WTC11 (cell line): ENCODE results near the gene FIZ1. TPM values are rescaled to one million over a fixed set of nuclear protein-coding genes. Genes with fewer than 3 reads are reported as not detected.

ENCODE experiments used
- ATAC-seq: fragments of 200-7000 bp; cut with Tn5 transposase; 2 replicates; pipeline ENCODE4 v1.10.0; 2021; ENCODE audit warnings: mild to moderate bottlenecking, moderate library complexity
- CTCF ChIA-PET: fragments of 300-600 bp; sonication (Branson Sonifier 250); formaldehyde crosslinking; loops from one replicate; lab custom pipeline; 2021; ENCODE audit warnings: antibody characterized with exemption; lab: Charles Lee
- POLR2A ChIA-PET: fragments of 350-600 bp; sonication (Branson Sonifier 250); formaldehyde crosslinking; loops from one replicate; lab custom pipeline; 2021; ENCODE audit warnings: antibody characterized with exemption; lab: Charles Lee
- DNase-seq: peaks from one replicate; pipeline ENCODE4 v3.0.0; 2021; ENCODE audit warnings: low spot score
- H3K27ac Mint-ChIP-seq: 2 replicates; pipeline ENCODE4 v1.8.0; 2021; ENCODE audit warnings: mixed read lengths
- H3K27me3 Mint-ChIP-seq: 2 replicates; pipeline ENCODE4 v1.8.0; 2021; ENCODE audit warnings: low read depth, mild to moderate bottlenecking, moderate library complexity, mixed read lengths
- H3K36me3 Mint-ChIP-seq: 2 replicates; pipeline ENCODE4 v1.8.0; 2021; ENCODE audit warnings: mixed read lengths
- H3K4me1 Mint-ChIP-seq: 2 replicates; pipeline ENCODE4 v1.8.0; 2022; ENCODE audit warnings: mixed read lengths
- H3K4me3 Mint-ChIP-seq: 2 replicates; pipeline ENCODE4 v1.8.0; 2021; ENCODE audit warnings: mild to moderate bottlenecking, moderate library complexity, mixed read lengths
- H3K9me3 Mint-ChIP-seq: 2 replicates; pipeline ENCODE4 v1.8.0; 2021; ENCODE audit warnings: mixed read lengths
- ARID4B ChIP-seq: sonication (generic); formaldehyde crosslinking; IDR thresholded peaks from 2 replicates; pipeline ENCODE4 v1.8.0; 2023; ENCODE audit warnings: missing genetic modification reagents, mild to moderate bottlenecking, borderline replicate concordance
- CREB1 ChIP-seq: sonication (generic); formaldehyde crosslinking; IDR thresholded peaks from 2 replicates; pipeline ENCODE4 v1.8.0; 2023; ENCODE audit warnings: mild to moderate bottlenecking, missing genetic modification reagents
- ESRRA ChIP-seq: sonication (generic); formaldehyde crosslinking; IDR thresholded peaks from 2 replicates; pipeline ENCODE4 v1.8.1; 2022; ENCODE audit warnings: mild to moderate bottlenecking, missing genetic modification reagents, borderline replicate concordance
- IRF1 ChIP-seq: sonication (generic); formaldehyde crosslinking; IDR thresholded peaks from 2 replicates; pipeline ENCODE4 v1.8.0; 2023; ENCODE audit warnings: missing genetic modification reagents
- MLX ChIP-seq: sonication (generic); formaldehyde crosslinking; IDR thresholded peaks from 2 replicates; pipeline ENCODE4 v1.8.1; 2023; ENCODE audit warnings: mild to moderate bottlenecking, missing genetic modification reagents, moderate library complexity
- MXD4 ChIP-seq: fragments of 250-450 bp; sonication (Bioruptor Pico); IDR thresholded peaks from 2 replicates; pipeline ENCODE4 v1.8.0; 2021; ENCODE audit warnings: mild to moderate bottlenecking, moderate library complexity, borderline replicate concordance
- NR2C2 ChIP-seq: sonication (generic); formaldehyde crosslinking; IDR thresholded peaks from 2 replicates; pipeline ENCODE4 v1.8.0; 2022; ENCODE audit warnings: mild to moderate bottlenecking, missing genetic modification reagents
- SP1 ChIP-seq: sonication (generic); formaldehyde crosslinking; conservative IDR thresholded peaks from 2 replicates; pipeline ENCODE4 v1.8.1; 2022; ENCODE audit warnings: missing genetic modification reagents
- TEAD1 ChIP-seq: sonication (generic); formaldehyde crosslinking; IDR thresholded peaks from 2 replicates; pipeline ENCODE4 v1.8.0; 2022; ENCODE audit warnings: mild to moderate bottlenecking, missing genetic modification reagents
- TEAD4 ChIP-seq: sonication (generic); formaldehyde crosslinking; IDR thresholded peaks from 2 replicates; pipeline ENCODE4 v1.8.0; 2022; ENCODE audit warnings: mild to moderate bottlenecking, missing genetic modification reagents
- ZMAT4 ChIP-seq: fragments of 250-450 bp; sonication (Bioruptor Pico); IDR thresholded peaks from 2 replicates; pipeline ENCODE4 v1.9.0; 2021; ENCODE audit warnings: mild to moderate bottlenecking
- ZNF232 ChIP-seq: sonication (generic); formaldehyde crosslinking; IDR thresholded peaks from 2 replicates; pipeline ENCODE4 v1.8.0; 2022; ENCODE audit warnings: mild to moderate bottlenecking, missing genetic modification reagents
- ZNF671 ChIP-seq: fragments of 250-450 bp; sonication (Bioruptor Pico); IDR thresholded peaks from 2 replicates; pipeline ENCODE4 v1.8.0; 2021; ENCODE audit warnings: mild to moderate bottlenecking
- total RNA-seq: library from RNA; stranded (reverse); gene quantifications from 3 replicates; pipeline ENCODE4 v1.2.3, GENCODE V29; 2021
- TF ChIP-seq, protein P1 (sequence below): fragments of 250-450 bp; sonication (Bioruptor Pico); conservative IDR thresholded peaks from 2 replicates; pipeline ENCODE4 v1.9.0; 2021; ENCODE audit warnings: mild to moderate bottlenecking
- TF ChIP-seq, protein P2 (sequence below): fragments of 250-450 bp; sonication (Bioruptor Pico); IDR thresholded peaks from 2 replicates; pipeline ENCODE4 v1.8.0; 2021; ENCODE audit warnings: mild to moderate bottlenecking
- TF ChIP-seq, protein P3 (sequence below): sonication (generic); formaldehyde crosslinking; IDR thresholded peaks from 2 replicates; pipeline ENCODE4 v1.8.0; 2022; ENCODE audit warnings: mild to moderate bottlenecking, missing genetic modification reagents
- TF ChIP-seq, protein P4 (sequence below): fragments of 250-450 bp; sonication (Bioruptor Pico); IDR thresholded peaks from 2 replicates; pipeline ENCODE4 v1.9.0; 2021; ENCODE audit warnings: moderate library complexity, mild to moderate bottlenecking, inconsistent platforms, borderline replicate concordance

Gene FIZ1
- total RNA-seq, 1 experiment from 2014 or later = 20.1 TPM

GRCh38 chr19:55625004-55625326 is 25.6 kb upstream of the FIZ1 start:
- 0 out of 2 replicates have a peak, but pooled peaks cover 3% of the 10 kb centered on the region for H3K9me3 Mint-ChIP-seq
- ChIA-PET POLR2A (interaction anchor here (0.7 to 2.6 kb wide), 8 partner anchors 8 to 148 kb away, joined by 3 to 12 read pairs (median 5); partner anchors contain the start of genes FIZ1 and ZNF628), CTCF (interaction anchor here (0.6 to 2.7 kb wide), 18 partner anchors 8 to 783 kb away, joined by 3 to 34 read pairs (median 5); partner anchors contain the start of genes FIZ1, ZNF580 and ZNF865)
- H3K27ac Mint-ChIP-seq = peak overlapping the region; percentile 90
- ATAC-seq = no peak
- H3K27me3 Mint-ChIP-seq = peaks cover 17% of the 10 kb centered on the region
- peak overlapping the region; percentile 76 for H3K4me3 Mint-ChIP-seq
- TF ChIP-seq ZMAT4 (CRISPR knock-in tag) (no peak), ESRRA (CRISPR knock-in tag) (no peak), TEAD4 (CRISPR knock-in tag) (no peak), IRF1 (CRISPR knock-in tag) (no peak), NR2C2 (no peak), TEAD1 (CRISPR knock-in tag) (no peak)
- TF ChIP-seq, protein P1, sequence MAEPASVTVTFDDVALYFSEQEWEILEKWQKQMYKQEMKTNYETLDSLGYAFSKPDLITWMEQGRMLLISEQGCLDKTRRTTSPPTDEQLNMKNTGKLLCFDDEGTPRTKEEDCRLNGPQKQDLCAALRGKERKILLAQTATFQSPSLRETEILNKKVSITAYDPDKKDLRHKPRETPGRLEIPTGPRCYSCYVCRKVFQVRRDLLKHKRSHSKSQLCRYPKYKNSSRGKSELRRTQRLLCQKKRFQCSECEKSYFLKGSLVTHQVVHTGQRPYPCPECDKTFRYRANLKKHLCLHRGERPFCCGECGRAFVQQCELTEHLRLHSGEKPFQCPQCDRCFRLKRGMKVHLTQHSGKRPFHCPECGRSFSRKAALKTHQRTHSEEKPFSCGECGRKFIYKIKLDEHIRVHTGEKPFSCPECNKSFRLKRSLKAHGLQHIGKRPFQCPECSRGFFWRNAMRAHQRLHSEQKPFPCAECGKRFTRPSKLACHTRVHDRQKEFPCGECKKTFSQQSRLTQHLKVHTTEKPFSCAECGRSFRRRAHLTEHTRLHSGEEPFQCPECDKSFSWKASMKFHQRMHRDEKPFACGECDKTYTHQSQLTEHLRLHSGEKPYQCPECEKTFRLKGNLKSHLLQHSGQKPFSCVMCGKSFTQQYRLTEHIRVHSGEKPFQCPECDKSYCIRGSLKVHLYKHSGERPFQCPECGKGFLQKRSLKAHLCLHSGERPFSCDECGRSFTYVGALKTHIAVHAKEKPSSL (CRISPR knock-in tag) = no peak
- TF ChIP-seq, protein P2, sequence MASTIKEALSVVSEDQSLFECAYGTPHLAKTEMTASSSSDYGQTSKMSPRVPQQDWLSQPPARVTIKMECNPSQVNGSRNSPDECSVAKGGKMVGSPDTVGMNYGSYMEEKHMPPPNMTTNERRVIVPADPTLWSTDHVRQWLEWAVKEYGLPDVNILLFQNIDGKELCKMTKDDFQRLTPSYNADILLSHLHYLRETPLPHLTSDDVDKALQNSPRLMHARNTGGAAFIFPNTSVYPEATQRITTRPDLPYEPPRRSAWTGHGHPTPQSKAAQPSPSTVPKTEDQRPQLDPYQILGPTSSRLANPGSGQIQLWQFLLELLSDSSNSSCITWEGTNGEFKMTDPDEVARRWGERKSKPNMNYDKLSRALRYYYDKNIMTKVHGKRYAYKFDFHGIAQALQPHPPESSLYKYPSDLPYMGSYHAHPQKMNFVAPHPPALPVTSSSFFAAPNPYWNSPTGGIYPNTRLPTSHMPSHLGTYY (CRISPR knock-in tag) = no peak
- TF ChIP-seq, protein P3, sequence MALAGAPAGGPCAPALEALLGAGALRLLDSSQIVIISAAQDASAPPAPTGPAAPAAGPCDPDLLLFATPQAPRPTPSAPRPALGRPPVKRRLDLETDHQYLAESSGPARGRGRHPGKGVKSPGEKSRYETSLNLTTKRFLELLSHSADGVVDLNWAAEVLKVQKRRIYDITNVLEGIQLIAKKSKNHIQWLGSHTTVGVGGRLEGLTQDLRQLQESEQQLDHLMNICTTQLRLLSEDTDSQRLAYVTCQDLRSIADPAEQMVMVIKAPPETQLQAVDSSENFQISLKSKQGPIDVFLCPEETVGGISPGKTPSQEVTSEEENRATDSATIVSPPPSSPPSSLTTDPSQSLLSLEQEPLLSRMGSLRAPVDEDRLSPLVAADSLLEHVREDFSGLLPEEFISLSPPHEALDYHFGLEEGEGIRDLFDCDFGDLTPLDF (CRISPR knock-in tag) = no peak
- no peak for DNase-seq
- peaks cover 15% of the 10 kb centered on the region for H3K4me1 Mint-ChIP-seq
- peaks cover 11% of the 10 kb centered on the region for H3K36me3 Mint-ChIP-seq

- H3K4me3 Mint-ChIP-seq = peak within 1 kb of the TSS; percentile 76
- POLR2A ChIA-PET = interaction anchor here (0.7 to 2.6 kb wide), 7 partner anchors 8 to 148 kb away, joined by 3 to 12 read pairs (median 5); partner anchors contain the start of genes FIZ1 and ZNF628
- H3K4me1 Mint-ChIP-seq = peaks cover 15% of the 10 kb centered on the region
These were observed 25.0 kb upstream of the FIZ1 start, which contains the start of gene ZNF784 for GRCh38 chr19:55624109-55625003. TSS of gene ZNF784 (minus strand) at chr19:55624566. CDS start at chr19:55624561, 5 bp downstream.

GRCh38 chr19:55623561-55623960 is 24.2 kb upstream of the FIZ1 start:
- peaks cover 17% of the 10 kb centered on the region for H3K27me3 Mint-ChIP-seq
- ATAC-seq (no peak), DNase-seq (no peak)
- peak overlapping the region; percentile 11; the same call in 1 of the 2 replicates for H3K27ac Mint-ChIP-seq
- 0 out of 2 replicates have a peak, but pooled peaks cover 3% of the 10 kb centered on the region for H3K9me3 Mint-ChIP-seq
- ChIA-PET CTCF (interaction anchor here (1.1 to 2.7 kb wide), 5 partner anchors 12 to 80 kb away, joined by 3 to 34 read pairs (median 9); partner anchors contain the start of genes FIZ1 and ZNF865), POLR2A (interaction anchor here (1.5 to 2.6 kb wide), 2 partner anchors 17 to 19 kb away, joined by 6 to 10 read pairs; no protein-coding TSS in a partner anchor)
- peaks cover 11% of the 10 kb centered on the region for H3K36me3 Mint-ChIP-seq
- H3K4me1 Mint-ChIP-seq = peaks cover 15% of the 10 kb centered on the region
- peak overlapping the region; percentile 76 for H3K4me3 Mint-ChIP-seq
- no peak for TF ChIP-seq MLX (CRISPR knock-in tag)
- TF ChIP-seq CREB1 (CRISPR knock-in tag) = no peak
- no peak for TF ChIP-seq ARID4B (CRISPR knock-in tag)
- TF ChIP-seq ZNF232 = no peak
- no peak for TF ChIP-seq ZNF671 (CRISPR knock-in tag)
- TF ChIP-seq, protein P4, sequence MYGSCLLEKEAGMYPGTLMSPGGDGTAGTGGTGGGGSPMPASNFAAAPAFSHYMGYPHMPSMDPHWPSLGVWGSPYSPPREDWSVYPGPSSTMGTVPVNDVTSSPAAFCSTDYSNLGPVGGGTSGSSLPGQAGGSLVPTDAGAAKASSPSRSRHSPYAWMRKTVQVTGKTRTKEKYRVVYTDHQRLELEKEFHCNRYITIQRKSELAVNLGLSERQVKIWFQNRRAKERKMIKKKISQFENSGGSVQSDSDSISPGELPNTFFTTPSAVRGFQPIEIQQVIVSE (CRISPR knock-in tag) = no peak

More at GRCh38 chr19:55624109-55625003, 25.0 kb upstream of the FIZ1 start, which contains the start of gene ZNF784:
- peak within 1 kb of the TSS; percentile 90 for H3K27ac Mint-ChIP-seq
- CTCF ChIA-PET = interaction anchor here (0.5 to 2.7 kb wide), 27 partner anchors 8 to 784 kb away, joined by 3 to 34 read pairs (median 4); partner anchors contain the start of genes FIZ1, ISOC2, ZNF580 and ZNF865
- peaks cover 11% of the 10 kb centered on the region for H3K36me3 Mint-ChIP-seq
- no peak for TF ChIP-seq MXD4
- peak; percentile 79; the same call in 1 of the 2 replicates for TF ChIP-seq SP1 (CRISPR knock-in tag)
- 0 out of 2 replicates have a peak, but pooled peaks cover 3% of the 10 kb centered on the region for H3K9me3 Mint-ChIP-seq
- peak; percentile 87 for ATAC-seq
- DNase-seq = peak; percentile 92
- H3K27me3 Mint-ChIP-seq = peaks cover 18% of the 10 kb centered on the region
